ENCODE results near the gene NUP107.

The NUP107 gene

DNA sequence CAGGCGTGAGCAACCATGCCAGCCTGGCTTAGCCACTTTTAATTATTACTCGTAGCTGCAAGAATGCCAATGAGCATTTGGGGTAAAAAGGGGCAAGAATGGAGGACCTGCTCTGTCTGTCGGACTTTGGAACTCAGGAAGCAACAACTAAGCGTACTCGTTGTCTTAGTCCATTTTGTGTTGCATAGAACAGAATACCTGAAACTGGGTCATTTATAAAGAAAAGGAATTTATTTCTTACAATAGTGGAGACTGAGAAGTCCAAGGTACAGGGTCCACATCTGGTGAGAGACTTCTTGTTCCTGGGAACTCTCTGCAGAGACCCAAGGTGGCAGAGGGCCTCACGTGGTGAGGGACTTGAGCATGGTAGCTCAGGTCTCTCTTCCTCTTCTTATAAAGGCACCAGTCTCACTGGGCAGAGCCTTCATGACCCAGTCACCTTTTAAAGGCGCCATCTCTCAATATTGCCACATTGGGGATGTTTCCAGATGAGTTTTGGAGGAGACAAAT, 88.4 kb downstream of the NUP107 start:
- TF ChIP-seq, protein P1, sequence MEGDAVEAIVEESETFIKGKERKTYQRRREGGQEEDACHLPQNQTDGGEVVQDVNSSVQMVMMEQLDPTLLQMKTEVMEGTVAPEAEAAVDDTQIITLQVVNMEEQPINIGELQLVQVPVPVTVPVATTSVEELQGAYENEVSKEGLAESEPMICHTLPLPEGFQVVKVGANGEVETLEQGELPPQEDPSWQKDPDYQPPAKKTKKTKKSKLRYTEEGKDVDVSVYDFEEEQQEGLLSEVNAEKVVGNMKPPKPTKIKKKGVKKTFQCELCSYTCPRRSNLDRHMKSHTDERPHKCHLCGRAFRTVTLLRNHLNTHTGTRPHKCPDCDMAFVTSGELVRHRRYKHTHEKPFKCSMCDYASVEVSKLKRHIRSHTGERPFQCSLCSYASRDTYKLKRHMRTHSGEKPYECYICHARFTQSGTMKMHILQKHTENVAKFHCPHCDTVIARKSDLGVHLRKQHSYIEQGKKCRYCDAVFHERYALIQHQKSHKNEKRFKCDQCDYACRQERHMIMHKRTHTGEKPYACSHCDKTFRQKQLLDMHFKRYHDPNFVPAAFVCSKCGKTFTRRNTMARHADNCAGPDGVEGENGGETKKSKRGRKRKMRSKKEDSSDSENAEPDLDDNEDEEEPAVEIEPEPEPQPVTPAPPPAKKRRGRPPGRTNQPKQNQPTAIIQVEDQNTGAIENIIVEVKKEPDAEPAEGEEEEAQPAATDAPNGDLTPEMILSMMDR (IDR thresholded peaks at IDR 0.05; ENCODE audit: poor library complexity, severe bottlenecking): no peak
- no peak overlapping the region for H3K4me3 ChIP-seq (ENCODE audit: severe bottlenecking)
- H3K9me3 ChIP-seq (ENCODE audit: severe bottlenecking): no peaks in the 10 kb centered on the region
- H3K27ac ChIP-seq (ENCODE audit: poor library complexity, severe bottlenecking): no peak overlapping the region
- H3K36me3 ChIP-seq (ENCODE audit: low read depth): no peaks in the 10 kb centered on the region
- no peaks in the 10 kb centered on the region for H3K4me1 ChIP-seq (ENCODE audit: insufficient read depth, poor library complexity, severe bottlenecking)
- no peak for DNase-seq (ENCODE audit: low spot score)
- ATAC-seq (ENCODE audit: low read depth): no peak
- H3K27me3 ChIP-seq (ENCODE audit: insufficient read depth, poor library complexity, severe bottlenecking): no peaks in the 10 kb centered on the region

DNA sequence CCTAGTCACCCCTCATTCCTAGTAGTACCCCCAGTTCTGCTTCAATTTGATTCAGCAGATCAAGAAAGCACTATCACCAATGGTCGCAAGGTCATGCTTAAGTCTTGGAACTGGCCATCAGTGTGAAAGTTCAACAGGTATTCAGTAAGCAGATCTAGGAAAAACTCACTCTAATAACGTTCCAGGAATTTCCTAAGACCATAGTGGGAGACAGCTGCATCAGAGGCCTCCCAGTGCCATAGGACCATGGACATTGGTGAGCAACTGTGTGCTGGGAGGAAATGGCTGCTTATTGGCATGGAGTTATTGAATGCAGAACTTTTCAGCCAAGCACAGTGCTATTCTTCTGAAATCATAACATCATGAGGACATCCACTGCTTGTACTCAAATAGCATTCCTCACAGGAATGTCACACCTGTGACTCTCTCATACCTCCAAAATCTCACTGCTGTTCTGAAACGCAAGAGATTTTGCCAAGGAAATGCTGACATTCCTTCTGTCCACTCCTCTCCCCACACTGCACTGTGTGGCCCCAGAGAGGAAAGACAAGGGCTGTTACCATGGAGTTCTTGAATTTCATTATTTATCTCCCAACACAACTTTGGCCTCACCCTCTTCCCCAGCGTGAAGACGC, 90.3 kb downstream of the NUP107 start:
- Histone ChIP-seq H3K4me3 (ENCODE audit: severe bottlenecking) (no peak overlapping the region), H3K27ac (ENCODE audit: poor library complexity, severe bottlenecking) (no peak overlapping the region), H3K36me3 (ENCODE audit: low read depth) (no peaks in the 10 kb centered on the region), H3K9me3 (ENCODE audit: severe bottlenecking) (no peaks in the 10 kb centered on the region), H3K27me3 (ENCODE audit: insufficient read depth, poor library complexity, severe bottlenecking) (no peaks in the 10 kb centered on the region), H3K4me1 (ENCODE audit: insufficient read depth, poor library complexity, severe bottlenecking) (peaks cover 2% of the 10 kb centered on the region)
- DNase-seq (ENCODE audit: low spot score) (no peak), ATAC-seq (ENCODE audit: low read depth) (no peak)
- TF ChIP-seq, protein P1 (IDR thresholded peaks at IDR 0.05; ENCODE audit: poor library complexity, severe bottlenecking): no peak

DNA sequence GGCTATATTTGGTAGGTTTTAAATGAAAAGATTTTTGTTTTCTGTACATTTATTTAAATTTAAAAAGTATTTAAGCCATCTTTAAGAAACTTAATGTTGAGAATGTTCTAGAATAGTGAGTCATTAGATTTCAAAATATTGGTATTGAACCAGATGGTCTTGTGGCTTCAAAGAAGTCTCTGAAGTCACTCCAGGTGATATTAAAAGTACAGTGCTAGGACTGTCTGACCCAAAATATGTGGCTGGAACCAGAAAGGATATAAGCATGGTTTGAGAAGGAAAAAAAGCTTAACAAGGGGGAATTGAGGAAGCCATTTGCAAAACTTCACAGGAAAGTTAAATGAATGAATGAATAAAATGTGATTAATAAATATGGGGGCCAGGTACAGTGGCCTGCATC, 92.5 kb downstream of the NUP107 start:
- DNase-seq (ENCODE audit: low spot score): no peak
- Histone ChIP-seq H3K4me1 (ENCODE audit: insufficient read depth, poor library complexity, severe bottlenecking) (peaks cover 2% of the 10 kb centered on the region), H3K27me3 (ENCODE audit: insufficient read depth, poor library complexity, severe bottlenecking) (no peaks in the 10 kb centered on the region), H3K36me3 (ENCODE audit: low read depth) (no peaks in the 10 kb centered on the region), H3K27ac (ENCODE audit: poor library complexity, severe bottlenecking) (no peak overlapping the region), H3K9me3 (ENCODE audit: severe bottlenecking) (no peaks in the 10 kb centered on the region), H3K4me3 (ENCODE audit: severe bottlenecking) (no peak overlapping the region)
- TF ChIP-seq, protein P1 (IDR thresholded peaks at IDR 0.05; ENCODE audit: poor library complexity, severe bottlenecking): no peak
- ATAC-seq (ENCODE audit: low read depth): no peak

DNA sequence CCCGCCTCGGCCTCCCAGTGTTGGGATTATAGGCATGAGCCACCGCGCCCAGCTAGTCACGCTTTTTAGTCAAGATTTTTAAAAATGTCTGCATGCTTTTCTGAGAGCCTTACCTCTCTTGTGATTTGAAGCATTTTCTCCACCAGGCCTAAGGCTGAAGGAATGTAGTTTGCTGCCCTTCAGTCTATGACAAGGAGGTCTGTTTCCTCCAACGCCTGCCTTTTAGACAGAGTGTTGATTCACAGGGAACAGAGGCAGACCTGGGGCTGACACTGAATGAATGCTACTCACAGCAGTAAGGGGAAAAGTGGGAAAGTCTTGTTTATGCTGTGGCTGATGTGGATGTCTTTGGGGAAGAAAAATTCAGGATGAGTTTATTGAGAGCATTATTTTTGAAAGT, 94.0 kb downstream of the NUP107 start:
- TF ChIP-seq, protein P1 (IDR thresholded peaks at IDR 0.05; ENCODE audit: poor library complexity, severe bottlenecking): no peak
- Histone ChIP-seq H3K27ac (ENCODE audit: poor library complexity, severe bottlenecking) (no peak overlapping the region), H3K4me3 (ENCODE audit: severe bottlenecking) (no peak overlapping the region), H3K9me3 (ENCODE audit: severe bottlenecking) (no peaks in the 10 kb centered on the region), H3K27me3 (ENCODE audit: insufficient read depth, poor library complexity, severe bottlenecking) (no peaks in the 10 kb centered on the region), H3K36me3 (ENCODE audit: low read depth) (no peaks in the 10 kb centered on the region), H3K4me1 (ENCODE audit: insufficient read depth, poor library complexity, severe bottlenecking) (peaks cover 8% of the 10 kb centered on the region)
- DNase-seq (ENCODE audit: low spot score) (no peak), ATAC-seq (ENCODE audit: low read depth) (no peak)

DNA sequence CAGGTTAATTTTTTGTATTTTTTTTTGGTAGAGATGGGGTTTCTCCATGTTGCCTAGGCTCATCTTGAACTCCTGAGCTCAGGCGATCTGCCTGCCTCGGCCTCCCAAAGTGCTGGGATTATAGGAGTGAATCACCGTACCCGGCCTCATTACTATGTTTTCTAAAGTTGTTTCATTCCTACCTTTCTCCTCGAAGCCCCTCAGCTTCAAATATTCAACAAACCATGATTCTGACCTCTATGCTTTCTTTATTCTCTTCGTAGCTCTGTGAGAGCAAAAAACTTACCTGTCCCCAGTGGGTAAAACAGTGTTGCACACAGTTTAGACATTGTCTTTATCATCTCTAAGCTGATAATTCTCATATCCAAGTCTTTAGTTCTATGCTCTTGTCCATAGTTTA, 95.0 kb downstream of the NUP107 start:
- Histone ChIP-seq H3K36me3 (ENCODE audit: low read depth) (no peaks in the 10 kb centered on the region), H3K27me3 (ENCODE audit: insufficient read depth, poor library complexity, severe bottlenecking) (no peaks in the 10 kb centered on the region), H3K4me1 (ENCODE audit: insufficient read depth, poor library complexity, severe bottlenecking) (peaks cover 15% of the 10 kb centered on the region), H3K27ac (ENCODE audit: poor library complexity, severe bottlenecking) (no peak overlapping the region), H3K9me3 (ENCODE audit: severe bottlenecking) (no peaks in the 10 kb centered on the region), H3K4me3 (ENCODE audit: severe bottlenecking) (no peak overlapping the region)
- TF ChIP-seq, protein P1 (IDR thresholded peaks at IDR 0.05; ENCODE audit: poor library complexity, severe bottlenecking): no peak
- ATAC-seq (ENCODE audit: low read depth): no peak
- no peak for DNase-seq (ENCODE audit: low spot score)
